HCT116 (cell line): ENCODE data around the gene TWIST1.

Source experiments
- EGR1 ChIP-seq: IDR thresholded peaks from 2 replicates; pipeline ENCODE4 v1.6.1; 2012; ENCODE audit warnings: low read depth
- ELF1 ChIP-seq: IDR thresholded peaks from 2 replicates; pipeline ENCODE4 v1.6.1; 2012; ENCODE audit warnings: low read depth, borderline replicate concordance
- EZH2 ChIP-seq: fragments of 200-600 bp; sonication (generic); IDR thresholded peaks from 2 replicates; pipeline ENCODE4 v1.6.1; 2017; ENCODE audit warnings: antibody characterized with exemption, mixed run types
- EZH2phosphoT487 ChIP-seq: fragments of 200-600 bp; IDR thresholded peaks from 2 replicates; pipeline ENCODE4 v1.6.1; 2018; ENCODE audit warnings: antibody characterized with exemption, borderline replicate concordance
- POLR2A ChIP-seq: IDR thresholded peaks from 2 replicates; pipeline ENCODE4 v1.7.0; 2011; ENCODE audit warnings: borderline replicate concordance; ENCODE audit not compliant: insufficient read depth, insufficient read length; ENCODE audit errors: extremely low read depth
- ZFX ChIP-seq: fragments of 450-650 bp; IDR thresholded peaks from 2 replicates; pipeline ENCODE4 v1.6.1; 2017
- TF ChIP-seq, protein P1 (sequence below), 3 experiments: fragments of 200-600 bp in 1 of 3; sonication (generic) in 1 of 3; IDR thresholded peaks in 2 of 3; conservative IDR thresholded peaks in 1 of 3; 2 replicates each; pipeline ENCODE4 v1.5.1; 2012 to 2017; ENCODE audit warnings: low read depth in 2 of 3, low read length in 2 of 3, antibody characterized with exemption in 1 of 3, borderline replicate concordance in 1 of 3, control low read depth in 1 of 3, mild to moderate bottlenecking in 1 of 3, mixed read lengths in 1 of 3, mixed run types in 1 of 3, moderate library complexity in 1 of 3; ENCODE audit not compliant: insufficient read depth in 1 of 3
- TF ChIP-seq, protein P2 (sequence below): IDR thresholded peaks from 2 replicates; pipeline ENCODE4 v1.6.1; 2012
- TF ChIP-seq, protein P3 (sequence below): IDR thresholded peaks from 2 replicates; pipeline ENCODE4 v1.6.1; 2012; ENCODE audit warnings: low read depth
- TF ChIP-seq, protein P4 (sequence below): IDR thresholded peaks from 2 replicates; pipeline ENCODE4 v1.6.1; 2012
- TF ChIP-seq, protein P5 (sequence below): IDR thresholded peaks from 2 replicates; pipeline ENCODE4 v1.6.1; 2011; ENCODE audit warnings: mild to moderate bottlenecking, low read length, moderate library complexity; ENCODE audit not compliant: insufficient replicate concordance; ENCODE audit errors: extremely low read depth

DNA sequence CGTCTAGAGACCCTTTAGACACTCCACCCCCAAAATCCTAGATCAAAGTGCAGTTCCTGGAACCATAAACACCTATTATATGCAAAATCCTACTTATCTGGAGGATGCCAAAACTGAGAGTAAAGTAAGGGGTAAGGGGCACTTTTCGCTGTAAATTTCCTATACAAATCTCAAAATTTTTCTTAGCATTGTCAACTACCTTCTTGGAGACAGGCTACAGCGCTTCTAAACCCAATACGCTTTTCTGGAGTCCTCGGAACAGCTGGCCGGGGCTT, 10.4 kb downstream of the TWIST1 start:
- TF ChIP-seq POLR2A: no peak
- TF ChIP-seq, protein P1, sequence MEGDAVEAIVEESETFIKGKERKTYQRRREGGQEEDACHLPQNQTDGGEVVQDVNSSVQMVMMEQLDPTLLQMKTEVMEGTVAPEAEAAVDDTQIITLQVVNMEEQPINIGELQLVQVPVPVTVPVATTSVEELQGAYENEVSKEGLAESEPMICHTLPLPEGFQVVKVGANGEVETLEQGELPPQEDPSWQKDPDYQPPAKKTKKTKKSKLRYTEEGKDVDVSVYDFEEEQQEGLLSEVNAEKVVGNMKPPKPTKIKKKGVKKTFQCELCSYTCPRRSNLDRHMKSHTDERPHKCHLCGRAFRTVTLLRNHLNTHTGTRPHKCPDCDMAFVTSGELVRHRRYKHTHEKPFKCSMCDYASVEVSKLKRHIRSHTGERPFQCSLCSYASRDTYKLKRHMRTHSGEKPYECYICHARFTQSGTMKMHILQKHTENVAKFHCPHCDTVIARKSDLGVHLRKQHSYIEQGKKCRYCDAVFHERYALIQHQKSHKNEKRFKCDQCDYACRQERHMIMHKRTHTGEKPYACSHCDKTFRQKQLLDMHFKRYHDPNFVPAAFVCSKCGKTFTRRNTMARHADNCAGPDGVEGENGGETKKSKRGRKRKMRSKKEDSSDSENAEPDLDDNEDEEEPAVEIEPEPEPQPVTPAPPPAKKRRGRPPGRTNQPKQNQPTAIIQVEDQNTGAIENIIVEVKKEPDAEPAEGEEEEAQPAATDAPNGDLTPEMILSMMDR (IDR thresholded peaks at IDR 0.05 in 2 of 3, conservative IDR thresholded peaks at IDR 0.05 in 1 of 3; ENCODE audit: borderline replicate concordance in 1 of 3, insufficient read depth in 1 of 3, low read depth in 2 of 3, low read length in 2 of 3): no peak
- TF ChIP-seq, protein P2, sequence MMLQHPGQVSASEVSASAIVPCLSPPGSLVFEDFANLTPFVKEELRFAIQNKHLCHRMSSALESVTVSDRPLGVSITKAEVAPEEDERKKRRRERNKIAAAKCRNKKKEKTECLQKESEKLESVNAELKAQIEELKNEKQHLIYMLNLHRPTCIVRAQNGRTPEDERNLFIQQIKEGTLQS: no peak
- TF ChIP-seq EZH2phosphoT487: no peak
- TF ChIP-seq ZFX: no peak
- TF ChIP-seq EGR1: no peak
- no peak for TF ChIP-seq EZH2
- TF ChIP-seq, protein P3, sequence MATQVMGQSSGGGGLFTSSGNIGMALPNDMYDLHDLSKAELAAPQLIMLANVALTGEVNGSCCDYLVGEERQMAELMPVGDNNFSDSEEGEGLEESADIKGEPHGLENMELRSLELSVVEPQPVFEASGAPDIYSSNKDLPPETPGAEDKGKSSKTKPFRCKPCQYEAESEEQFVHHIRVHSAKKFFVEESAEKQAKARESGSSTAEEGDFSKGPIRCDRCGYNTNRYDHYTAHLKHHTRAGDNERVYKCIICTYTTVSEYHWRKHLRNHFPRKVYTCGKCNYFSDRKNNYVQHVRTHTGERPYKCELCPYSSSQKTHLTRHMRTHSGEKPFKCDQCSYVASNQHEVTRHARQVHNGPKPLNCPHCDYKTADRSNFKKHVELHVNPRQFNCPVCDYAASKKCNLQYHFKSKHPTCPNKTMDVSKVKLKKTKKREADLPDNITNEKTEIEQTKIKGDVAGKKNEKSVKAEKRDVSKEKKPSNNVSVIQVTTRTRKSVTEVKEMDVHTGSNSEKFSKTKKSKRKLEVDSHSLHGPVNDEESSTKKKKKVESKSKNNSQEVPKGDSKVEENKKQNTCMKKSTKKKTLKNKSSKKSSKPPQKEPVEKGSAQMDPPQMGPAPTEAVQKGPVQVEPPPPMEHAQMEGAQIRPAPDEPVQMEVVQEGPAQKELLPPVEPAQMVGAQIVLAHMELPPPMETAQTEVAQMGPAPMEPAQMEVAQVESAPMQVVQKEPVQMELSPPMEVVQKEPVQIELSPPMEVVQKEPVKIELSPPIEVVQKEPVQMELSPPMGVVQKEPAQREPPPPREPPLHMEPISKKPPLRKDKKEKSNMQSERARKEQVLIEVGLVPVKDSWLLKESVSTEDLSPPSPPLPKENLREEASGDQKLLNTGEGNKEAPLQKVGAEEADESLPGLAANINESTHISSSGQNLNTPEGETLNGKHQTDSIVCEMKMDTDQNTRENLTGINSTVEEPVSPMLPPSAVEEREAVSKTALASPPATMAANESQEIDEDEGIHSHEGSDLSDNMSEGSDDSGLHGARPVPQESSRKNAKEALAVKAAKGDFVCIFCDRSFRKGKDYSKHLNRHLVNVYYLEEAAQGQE: no peak
- TF ChIP-seq, protein P4, sequence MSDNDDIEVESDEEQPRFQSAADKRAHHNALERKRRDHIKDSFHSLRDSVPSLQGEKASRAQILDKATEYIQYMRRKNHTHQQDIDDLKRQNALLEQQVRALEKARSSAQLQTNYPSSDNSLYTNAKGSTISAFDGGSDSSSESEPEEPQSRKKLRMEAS: no peak
- TF ChIP-seq, protein P5, sequence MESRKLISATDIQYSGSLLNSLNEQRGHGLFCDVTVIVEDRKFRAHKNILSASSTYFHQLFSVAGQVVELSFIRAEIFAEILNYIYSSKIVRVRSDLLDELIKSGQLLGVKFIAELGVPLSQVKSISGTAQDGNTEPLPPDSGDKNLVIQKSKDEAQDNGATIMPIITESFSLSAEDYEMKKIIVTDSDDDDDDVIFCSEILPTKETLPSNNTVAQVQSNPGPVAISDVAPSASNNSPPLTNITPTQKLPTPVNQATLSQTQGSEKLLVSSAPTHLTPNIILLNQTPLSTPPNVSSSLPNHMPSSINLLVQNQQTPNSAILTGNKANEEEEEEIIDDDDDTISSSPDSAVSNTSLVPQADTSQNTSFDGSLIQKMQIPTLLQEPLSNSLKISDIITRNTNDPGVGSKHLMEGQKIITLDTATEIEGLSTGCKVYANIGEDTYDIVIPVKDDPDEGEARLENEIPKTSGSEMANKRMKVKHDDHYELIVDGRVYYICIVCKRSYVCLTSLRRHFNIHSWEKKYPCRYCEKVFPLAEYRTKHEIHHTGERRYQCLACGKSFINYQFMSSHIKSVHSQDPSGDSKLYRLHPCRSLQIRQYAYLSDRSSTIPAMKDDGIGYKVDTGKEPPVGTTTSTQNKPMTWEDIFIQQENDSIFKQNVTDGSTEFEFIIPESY: no peak
- no peak for TF ChIP-seq ELF1
